ENCODE data around the gene NAP1L4.

- TF ChIP-seq CTCF (IDR thresholded peaks at IDR 0.05) (no peak), EP300 (IDR thresholded peaks at IDR 0.05) (no peak)
Observed at GRCh38 chr11:3000032-3000961, 8.2 kb upstream of the NAP1L4 start.
